ENCODE measurements around the gene PRTN3.

PRTN3 gene

GRCh38 chr19:805600-806550 lies 34.9 kb upstream of the PRTN3 start:
- H3K4me3 ChIP-seq (replicated peaks; ENCODE audit: low read depth, low read length), result no peak overlapping the region
- no peak for DNase-seq (ENCODE audit: extremely low read depth, insufficient read length)
- peaks cover 67% of the 10 kb centered on the region for H3K36me3 ChIP-seq (ENCODE audit: control insufficient read depth, insufficient read depth, low read length)
- TF ChIP-seq, protein P1, sequence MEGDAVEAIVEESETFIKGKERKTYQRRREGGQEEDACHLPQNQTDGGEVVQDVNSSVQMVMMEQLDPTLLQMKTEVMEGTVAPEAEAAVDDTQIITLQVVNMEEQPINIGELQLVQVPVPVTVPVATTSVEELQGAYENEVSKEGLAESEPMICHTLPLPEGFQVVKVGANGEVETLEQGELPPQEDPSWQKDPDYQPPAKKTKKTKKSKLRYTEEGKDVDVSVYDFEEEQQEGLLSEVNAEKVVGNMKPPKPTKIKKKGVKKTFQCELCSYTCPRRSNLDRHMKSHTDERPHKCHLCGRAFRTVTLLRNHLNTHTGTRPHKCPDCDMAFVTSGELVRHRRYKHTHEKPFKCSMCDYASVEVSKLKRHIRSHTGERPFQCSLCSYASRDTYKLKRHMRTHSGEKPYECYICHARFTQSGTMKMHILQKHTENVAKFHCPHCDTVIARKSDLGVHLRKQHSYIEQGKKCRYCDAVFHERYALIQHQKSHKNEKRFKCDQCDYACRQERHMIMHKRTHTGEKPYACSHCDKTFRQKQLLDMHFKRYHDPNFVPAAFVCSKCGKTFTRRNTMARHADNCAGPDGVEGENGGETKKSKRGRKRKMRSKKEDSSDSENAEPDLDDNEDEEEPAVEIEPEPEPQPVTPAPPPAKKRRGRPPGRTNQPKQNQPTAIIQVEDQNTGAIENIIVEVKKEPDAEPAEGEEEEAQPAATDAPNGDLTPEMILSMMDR (IDR thresholded peaks at IDR 0.05; ENCODE audit: insufficient read depth, low read length, poor library complexity, severe bottlenecking), result no peak
- no peaks in the 10 kb centered on the region for H3K27me3 ChIP-seq (replicated peaks; ENCODE audit: control insufficient read depth, insufficient read depth, low read length)

GRCh38 chr19:806815-807421 lies 33.9 kb upstream of the PRTN3 start:
- Histone ChIP-seq H3K27me3 (replicated peaks; ENCODE audit: control insufficient read depth, insufficient read depth, low read length) (no peaks in the 10 kb centered on the region), H3K36me3 (ENCODE audit: control insufficient read depth, insufficient read depth, low read length) (peaks cover 61% of the 10 kb centered on the region), H3K4me3 (replicated peaks; ENCODE audit: low read depth, low read length) (no peak overlapping the region)
- TF ChIP-seq, protein P1 (IDR thresholded peaks at IDR 0.05; ENCODE audit: insufficient read depth, low read length, poor library complexity, severe bottlenecking), result no peak
- DNase-seq (ENCODE audit: extremely low read depth, insufficient read length), result no peak

DNA sequence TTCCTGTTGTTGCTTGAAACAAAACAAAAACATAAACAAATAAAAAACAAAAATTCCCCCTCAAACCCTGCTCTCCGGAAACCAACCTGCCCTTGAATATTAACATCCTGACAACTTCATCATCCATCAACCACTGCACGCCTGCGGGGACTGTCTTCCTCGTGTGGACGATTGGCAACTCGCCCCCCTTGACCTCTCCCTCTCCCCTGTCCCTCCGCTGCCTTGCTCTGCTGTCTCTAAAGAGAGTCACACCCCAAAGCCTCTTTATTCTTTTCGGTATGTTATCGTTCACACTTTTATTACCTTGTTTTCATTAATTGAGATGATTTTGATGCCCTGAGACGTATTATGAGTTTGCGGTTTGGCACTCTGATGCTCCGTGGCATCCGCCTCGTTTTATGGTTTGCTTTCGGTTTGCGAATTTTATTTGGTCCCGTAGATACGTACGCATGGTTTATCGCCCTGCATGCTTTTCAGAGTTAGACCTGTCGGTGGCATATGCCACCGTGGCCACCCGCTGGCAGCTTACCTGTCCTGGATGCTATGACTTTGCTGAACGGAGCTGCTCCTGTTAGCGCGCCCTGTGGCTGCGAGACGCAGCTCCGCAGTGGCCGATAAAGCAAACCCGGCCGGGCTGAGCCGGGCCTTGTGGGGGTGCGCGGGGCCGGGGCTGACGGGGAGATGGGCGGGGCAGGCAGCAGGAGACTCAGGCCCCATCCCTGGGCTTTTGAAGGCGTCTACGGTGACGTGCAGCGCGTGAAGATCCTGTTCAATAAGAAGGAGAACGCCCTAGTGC lies 33.0 kb upstream of the PRTN3 start:
- no peaks in the 10 kb centered on the region for H3K27me3 ChIP-seq (replicated peaks; ENCODE audit: control insufficient read depth, insufficient read depth, low read length)
- TF ChIP-seq, protein P1 (IDR thresholded peaks at IDR 0.05; ENCODE audit: insufficient read depth, low read length, poor library complexity, severe bottlenecking), result no peak
- H3K36me3 ChIP-seq (ENCODE audit: control insufficient read depth, insufficient read depth, low read length), result peaks cover 56% of the 10 kb centered on the region
- H3K4me3 ChIP-seq (replicated peaks; ENCODE audit: low read depth, low read length), result no peak overlapping the region
- DNase-seq (ENCODE audit: extremely low read depth, insufficient read length), result no peak

DNA sequence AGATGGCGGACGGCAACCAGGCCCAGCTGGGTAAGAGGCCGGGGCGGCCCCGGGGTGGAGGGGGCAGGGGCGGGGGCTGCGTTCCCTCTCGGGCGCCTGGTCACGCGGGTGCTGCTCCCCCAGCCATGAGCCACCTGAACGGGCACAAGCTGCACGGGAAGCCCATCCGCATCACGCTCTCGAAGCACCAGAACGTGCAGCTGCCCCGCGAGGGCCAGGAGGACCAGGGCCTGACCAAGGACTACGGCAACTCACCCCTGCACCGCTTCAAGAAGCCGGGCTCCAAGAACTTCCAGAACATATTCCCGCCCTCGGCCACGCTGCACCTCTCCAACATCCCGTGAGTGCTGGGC lies 32.4 kb upstream of the PRTN3 start:
- Histone ChIP-seq H3K27me3 (replicated peaks; ENCODE audit: control insufficient read depth, insufficient read depth, low read length) (no peaks in the 10 kb centered on the region), H3K4me3 (replicated peaks; ENCODE audit: low read depth, low read length) (no peak overlapping the region), H3K36me3 (ENCODE audit: control insufficient read depth, insufficient read depth, low read length) (peaks cover 51% of the 10 kb centered on the region)
- no peak for DNase-seq (ENCODE audit: extremely low read depth, insufficient read length)
- TF ChIP-seq, protein P1 (IDR thresholded peaks at IDR 0.05; ENCODE audit: insufficient read depth, low read length, poor library complexity, severe bottlenecking), result no peak

- Histone ChIP-seq H3K36me3 (ENCODE audit: control insufficient read depth, insufficient read depth, low read length) (peaks cover 35% of the 10 kb centered on the region), H3K4me3 (replicated peaks; ENCODE audit: low read depth, low read length) (no peak overlapping the region), H3K27me3 (replicated peaks; ENCODE audit: control insufficient read depth, insufficient read depth, low read length) (no peaks in the 10 kb centered on the region)
- no peak for DNase-seq (ENCODE audit: extremely low read depth, insufficient read length)
- TF ChIP-seq, protein P1 (IDR thresholded peaks at IDR 0.05; ENCODE audit: insufficient read depth, low read length, poor library complexity, severe bottlenecking), result no peak
Measured at GRCh38 chr19:810077-810855, 30.5 kb upstream of the PRTN3 start.

All from GM06990 (cell line).